ENCODE results near the gene C4orf51. TPM values are rescaled to one million over a fixed set of nuclear protein-coding genes. Genes with fewer than 3 reads are reported as not detected.

The C4orf51 gene
- total RNA-seq, 2 experiments from 2014 or later, result not detected

GRCh38 chr4:145766273-145766672 is 86.3 kb downstream of the C4orf51 start:
- POLR2A ChIA-PET, result no interaction called here
- H3K4me3 Mint-ChIP-seq, result no peak overlapping the region
- ATAC-seq, result no peak
- H3K27ac Mint-ChIP-seq, result peak overlapping the region; percentile 68
- no peak for DNase-seq
- CTCF ChIA-PET, result no interaction called here
- no peak for TF ChIP-seq CTCF (IDR thresholded peaks at IDR 0.05)
- intact Hi-C loops (cut with micrococcal nuclease), result no loop called here
- H3K36me3 Mint-ChIP-seq (ENCODE audit: low read depth), result peaks cover 71% of the 10 kb centered on the region
- no peaks in the 10 kb centered on the region for H3K27me3 Mint-ChIP-seq
- H3K9me3 Mint-ChIP-seq, result no peaks in the 10 kb centered on the region
- H3K4me1 Mint-ChIP-seq (ENCODE audit: low read depth), result peaks cover 18% of the 10 kb centered on the region

- Mint-ChIP-seq H3K9me3 (no peaks in the 10 kb centered on the region), H3K4me1 (ENCODE audit: low read depth) (peaks cover 28% of the 10 kb centered on the region), H3K27me3 (no peaks in the 10 kb centered on the region), H3K27ac (no peak overlapping the region), H3K36me3 (ENCODE audit: low read depth) (peaks cover 70% of the 10 kb centered on the region), H3K4me3 (no peak overlapping the region)
- POLR2A ChIA-PET, result no interaction called here
- ATAC-seq (no peak), DNase-seq (no peak)
- no peak for TF ChIP-seq CTCF (IDR thresholded peaks at IDR 0.05)
- CTCF ChIA-PET, result interaction anchor here (0.6 to 1.1 kb wide), 2 partner anchors 18 to 38 kb away, joined by 3 read pairs; no protein-coding TSS in a partner anchor
- intact Hi-C loops (cut with micrococcal nuclease), result no loop called here
Measured at GRCh38 chr4:145769450-145770037, 89.6 kb downstream of the C4orf51 start.

- ChIA-PET POLR2A (no interaction called here), CTCF (no interaction called here)
- DNase-seq (no peak), ATAC-seq (no peak)
- H3K27ac Mint-ChIP-seq, result no peak overlapping the region
- H3K36me3 Mint-ChIP-seq (ENCODE audit: low read depth), result peaks cover 65% of the 10 kb centered on the region
- H3K4me1 Mint-ChIP-seq (ENCODE audit: low read depth), result peaks cover 28% of the 10 kb centered on the region
- H3K4me3 Mint-ChIP-seq, result no peak overlapping the region
- intact Hi-C loops (cut with micrococcal nuclease), result no loop called here
- H3K9me3 Mint-ChIP-seq, result no peaks in the 10 kb centered on the region
- no peaks in the 10 kb centered on the region for H3K27me3 Mint-ChIP-seq
- TF ChIP-seq CTCF (IDR thresholded peaks at IDR 0.05), result no peak
Measured at GRCh38 chr4:145770124-145770523, 90.2 kb downstream of the C4orf51 start.

GRCh38 chr4:145772347-145772746 is 92.4 kb downstream of the C4orf51 start:
- Mint-ChIP-seq H3K9me3 (no peaks in the 10 kb centered on the region), H3K4me1 (ENCODE audit: low read depth) (peaks cover 17% of the 10 kb centered on the region), H3K4me3 (no peak overlapping the region), H3K36me3 (ENCODE audit: low read depth) (peaks cover 59% of the 10 kb centered on the region), H3K27ac (no peak overlapping the region), H3K27me3 (no peaks in the 10 kb centered on the region)
- TF ChIP-seq CTCF (IDR thresholded peaks at IDR 0.05), result no peak
- ATAC-seq (no peak), DNase-seq (no peak)
- POLR2A ChIA-PET, result interaction anchor here (1.3 kb wide), 1 partner anchor 20 kb away, joined by 3 read pairs; no protein-coding TSS in a partner anchor
- CTCF ChIA-PET, result no interaction called here
- intact Hi-C loops (cut with micrococcal nuclease), result no loop called here

GRCh38 chr4:145773581-145774234 is 93.8 kb downstream of the C4orf51 start:
- Mint-ChIP-seq H3K27ac (peak overlapping the region; percentile 22), H3K4me1 (ENCODE audit: low read depth) (peaks cover 10% of the 10 kb centered on the region), H3K9me3 (no peaks in the 10 kb centered on the region), H3K36me3 (ENCODE audit: low read depth) (peaks cover 56% of the 10 kb centered on the region), H3K4me3 (no peak overlapping the region), H3K27me3 (no peaks in the 10 kb centered on the region)
- no peak for DNase-seq
- TF ChIP-seq CTCF (IDR thresholded peaks at IDR 0.05), result no peak
- intact Hi-C loops (cut with micrococcal nuclease), result no loop called here
- ChIA-PET POLR2A (no interaction called here), CTCF (interaction anchor here (1.2 kb wide), 1 partner anchor 95 kb away, joined by 3 read pairs; no protein-coding TSS in a partner anchor)
- peak; percentile 37 for ATAC-seq
